Retina (tissue), 1 donor: ENCODE measurements around the gene TAC3.
"Not testable (repeated sequence)": the region's sequence is repeated elsewhere in the genome, so short reads cannot be mapped to it uniquely, and the experiment has no call there.

Experiments
- DNase-seq: peaks from one replicate; pipeline ENCODE4 v3.0.0-alpha.2; 2016

The TAC3 gene

GRCh38 chr12:57033431-57033830 is 17.1 kb upstream of the TAC3 start:
- DNase-seq: no peak

GRCh38 chr12:57031789-57032188 is 15.5 kb upstream of the TAC3 start:
- DNase-seq: no peak

- DNase-seq: no peak
Measured at GRCh38 chr12:57031138-57031725, 14.9 kb upstream of the TAC3 start.

- DNase-seq: no peak
Measured at GRCh38 chr12:57029457-57029856, 13.1 kb upstream of the TAC3 start.

- no peak for DNase-seq
Measured at GRCh38 chr12:57027805-57028153, 11.4 kb upstream of the TAC3 start.

GRCh38 chr12:57027011-57027804 is 10.9 kb upstream of the TAC3 start:
- peak; percentile 24 for DNase-seq

- DNase-seq: no peak
Measured at GRCh38 chr12:57025196-57025595, 8.9 kb upstream of the TAC3 start.

- DNase-seq: not testable (repeated sequence)
Measured at GRCh38 chr12:57022324-57022723, 6.0 kb upstream of the TAC3 start.

- no peak for DNase-seq
Measured at GRCh38 chr12:57019983-57020719, 3.8 kb upstream of the TAC3 start.

GRCh38 chr12:57018906-57019305 is 2.6 kb upstream of the TAC3 start:
- no peak for DNase-seq

GRCh38 chr12:57018353-57018752 is 2.0 kb upstream of the TAC3 start:
- not testable (repeated sequence) for DNase-seq

- DNase-seq: no peak
Measured at GRCh38 chr12:57012600-57013465, 3.5 kb downstream of the TAC3 start.

GRCh38 chr12:57011438-57012424 is 4.6 kb downstream of the TAC3 start:
- no peak for DNase-seq

GRCh38 chr12:57010627-57011247 is 5.6 kb downstream of the TAC3 start:
- no peak for DNase-seq

GRCh38 chr12:57009949-57010626 is 6.2 kb downstream of the TAC3 start:
- DNase-seq: no peak

GRCh38 chr12:57008178-57008577 is 8.2 kb downstream of the TAC3 start:
- DNase-seq: peak; percentile 32

GRCh38 chr12:57006809-57007475 is 9.4 kb downstream of the TAC3 start:
- DNase-seq: peak; percentile 56

- peak; percentile 70 for DNase-seq
Measured at GRCh38 chr12:57005980-57006808, 10.1 kb downstream of the TAC3 start, which contains the start of gene ZBTB39. ZBTB39 (minus strand) TSS chr12:57006546; CDS start chr12:57004917, 1,629 bp downstream.

GRCh38 chr12:57004651-57005050 is 11.7 kb downstream of the TAC3 start:
- no peak for DNase-seq
